ENCODE data around the gene IFT172. TPM values are rescaled to one million over a fixed set of nuclear protein-coding genes. Genes with fewer than 3 reads are reported as not detected.

IFT172 gene
- total and polyA plus RNA-seq, 2 donors (not counting 1 experiment from before 2014, with no cell fraction given), result 21.4 to 33.3 TPM

GRCh38 chr2:27461118-27461517, 28.4 kb downstream of the IFT172 start:
- POLR2A ChIA-PET, result no interaction called here
- intact Hi-C loops (cut with micrococcal nuclease), result no loop called here
- peaks cover 0 to 12% of the 10 kb centered on the region in 2 experiments for H3K36me3 ChIP-seq (replicated peaks in 1 of 2; ENCODE audit: control extremely low read depth in 1 of 2, control insufficient read depth in 1 of 2, extremely low read depth in 1 of 2, insufficient read depth in 2 of 2, low read length in 1 of 2)
- Mint-ChIP-seq H3K27ac (no peak overlapping the region), H3K27me3 (no peaks in the 10 kb centered on the region), H3K4me1 (no peaks in the 10 kb centered on the region), H3K4me3 (no peak overlapping the region), H3K9me3 (ENCODE audit: insufficient read depth) (no peaks in the 10 kb centered on the region)
- no peaks in the 10 kb centered on the region for H4K20me1 ChIP-seq (ENCODE audit: control insufficient read depth, insufficient read depth, low read length, poor library complexity, severe bottlenecking)
- no peak overlapping the region for H3K4me2 ChIP-seq (replicated peaks; ENCODE audit: low read depth, low read length, poor library complexity, severe bottlenecking)
- H3K9ac ChIP-seq (ENCODE audit: low read length), result no peak overlapping the region
- no peak overlapping the region for H2AFZ ChIP-seq (ENCODE audit: insufficient read depth, low read depth, low read length, poor library complexity, severe bottlenecking)
- no peak overlapping the region for H3K4me3 ChIP-seq (ENCODE audit: control extremely low read depth in 1 of 5, extremely low read depth in 1 of 5, insufficient read depth in 1 of 5, low read depth in 2 of 5, low read length in 4 of 5)
- DNase-seq, result no peak
- no peaks in the 10 kb centered on the region for H3K9me3 ChIP-seq (ENCODE audit: control extremely low read depth in 1 of 3, control insufficient read depth in 2 of 3, insufficient read depth in 1 of 3, low read length in 2 of 3)
- ATAC-seq (ENCODE audit: low read depth), result no peak
- 67% methylated on average over 6 of the region's 8 CpGs for WGBS (ENCODE audit: insufficient coverage)
- CTCF ChIA-PET, result no interaction called here
- H3K27ac ChIP-seq (ENCODE audit: low read length in 2 of 2), result no peak overlapping the region
- H3K79me2 ChIP-seq (ENCODE audit: control insufficient read depth, insufficient read depth, low read length), result no peaks in the 10 kb centered on the region
- TF ChIP-seq EZH2 (IDR thresholded peaks at IDR 0.05; ENCODE audit: borderline replicate concordance, insufficient read depth, low read depth, low read length, poor library complexity, severe bottlenecking) (no peak), CTCF (IDR thresholded peaks at IDR 0.05) (no peak)
- no peaks in the 10 kb centered on the region for H3K27me3 ChIP-seq (replicated peaks in 1 of 4; ENCODE audit: control extremely low read depth in 1 of 4, control insufficient read depth in 3 of 4, insufficient read depth in 4 of 4, low read length in 3 of 4)
- no peaks in the 10 kb centered on the region for H3K4me1 ChIP-seq (ENCODE audit: control insufficient read depth in 2 of 2, insufficient read depth in 2 of 2, low read length in 2 of 2)

DNA sequence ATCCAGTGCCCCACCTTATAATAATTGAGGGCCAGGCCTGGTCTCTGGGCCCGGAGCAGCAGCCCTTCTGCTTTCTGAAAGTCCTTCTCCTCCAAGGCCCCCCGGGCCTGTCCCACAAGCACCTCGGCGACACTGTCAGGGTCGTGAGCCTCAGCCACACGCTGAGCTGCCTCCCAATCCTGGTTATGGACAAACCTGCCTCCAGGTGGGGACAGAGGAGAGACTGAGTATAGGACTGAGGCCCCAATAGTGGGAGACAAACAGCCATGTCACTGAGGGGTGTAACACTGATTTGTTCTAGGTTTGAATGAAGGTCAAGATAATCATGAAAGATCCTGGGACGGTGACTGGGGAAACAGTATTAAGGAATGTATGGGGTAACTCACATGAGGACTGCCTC, 35.6 kb downstream of the IFT172 start:
- H3K27me3 Mint-ChIP-seq, result no peaks in the 10 kb centered on the region

More for the DNA sequence above, 35.6 kb downstream of the IFT172 start:
- no peak overlapping the region for H2AFZ ChIP-seq (ENCODE audit: insufficient read depth, low read depth, low read length, poor library complexity, severe bottlenecking)
- no peak overlapping the region for H3K27ac ChIP-seq (ENCODE audit: low read length in 2 of 2)
- ChIA-PET POLR2A (no interaction called here), CTCF (no interaction called here)
- DNase-seq (no peak), ATAC-seq (ENCODE audit: low read depth) (no peak)
- H3K4me3 ChIP-seq (ENCODE audit: control extremely low read depth in 1 of 5, extremely low read depth in 1 of 5, insufficient read depth in 1 of 5, low read depth in 2 of 5, low read length in 4 of 5), result no peak overlapping the region
- H3K36me3 ChIP-seq (replicated peaks in 1 of 2; ENCODE audit: control extremely low read depth in 1 of 2, control insufficient read depth in 1 of 2, extremely low read depth in 1 of 2, insufficient read depth in 2 of 2, low read length in 1 of 2), result peaks cover 6 to 29% of the 10 kb centered on the region in 2 experiments
- H3K79me2 ChIP-seq (ENCODE audit: control insufficient read depth, insufficient read depth, low read length), result no peaks in the 10 kb centered on the region
- Mint-ChIP-seq H3K9me3 (ENCODE audit: insufficient read depth) (no peaks in the 10 kb centered on the region), H3K27ac (no peak overlapping the region), H3K4me3 (no peak overlapping the region), H3K4me1 (no peaks in the 10 kb centered on the region)
- no peak for TF ChIP-seq CTCF (IDR thresholded peaks at IDR 0.05)
- no peak for TF ChIP-seq EZH2 (IDR thresholded peaks at IDR 0.05; ENCODE audit: borderline replicate concordance, insufficient read depth, low read depth, low read length, poor library complexity, severe bottlenecking)
- H3K9ac ChIP-seq (ENCODE audit: low read length), result no peak overlapping the region
- no peaks in the 10 kb centered on the region for H3K4me1 ChIP-seq (ENCODE audit: control insufficient read depth in 2 of 2, insufficient read depth in 2 of 2, low read length in 2 of 2)
- no peaks in the 10 kb centered on the region for H4K20me1 ChIP-seq (ENCODE audit: control insufficient read depth, insufficient read depth, low read length, poor library complexity, severe bottlenecking)
- 97% methylated on average over 7 of the region's 7 CpGs for WGBS (ENCODE audit: insufficient coverage)
- no peaks in the 10 kb centered on the region for H3K27me3 ChIP-seq (replicated peaks in 1 of 4; ENCODE audit: control extremely low read depth in 1 of 4, control insufficient read depth in 3 of 4, insufficient read depth in 4 of 4, low read length in 3 of 4)
- no peak overlapping the region for H3K4me2 ChIP-seq (replicated peaks; ENCODE audit: low read depth, low read length, poor library complexity, severe bottlenecking)
- intact Hi-C loops (cut with micrococcal nuclease), result no loop called here
- H3K9me3 ChIP-seq (ENCODE audit: control extremely low read depth in 1 of 3, control insufficient read depth in 2 of 3, insufficient read depth in 1 of 3, low read length in 2 of 3), result no peaks in the 10 kb centered on the region

All from B cell (primary cell).